Measurements from ENCODE around the gene CEP104. TPM values are rescaled to one million over a fixed set of nuclear protein-coding genes. Genes with fewer than 3 reads are reported as not detected.

The CEP104 gene
- total and polyA plus RNA-seq, 9 of the 15 experiments (the other 6 are each of a cell fraction or from before 2014, with no cell fraction given) = 11.2 to 63.4 (median 42.6) TPM

GRCh38 chr1:3779265-3779911 lies 77.6 kb downstream of the CEP104 start:
- WGBS (ENCODE audit: insufficient coverage, low coverage, missing lambda C conversion rate) = 92% methylated on average over 23 of the region's 23 CpGs
- H3K27ac ChIP-seq (ENCODE audit: extremely low read depth, low read depth, low read length) = no peak overlapping the region
- H3K27me3 ChIP-seq (ENCODE audit: control insufficient read depth in 2 of 2, insufficient read depth in 2 of 2, low read length in 2 of 2) = no peaks in the 10 kb centered on the region
- peak overlapping the region in 1 of 2 experiments; percentile 53; a peak in 1 of 4 replicates for H3K9ac ChIP-seq (ENCODE audit: insufficient read depth in 1 of 2, low read depth in 2 of 2, low read length in 2 of 2)
- intact Hi-C loops (cut with micrococcal nuclease) = loop anchor here (5.0 kb wide), 1 partner anchor 78 kb away; the partner anchor contains the start of genes CEP104 and DFFB
- in situ Hi-C loops (cut with MboI) = no loop called here
- ChIA-PET POLR2A (interaction anchor here (0.7 to 2.5 kb wide), 4 partner anchors 11 to 18 kb away, joined by 3 to 9 read pairs (median 4); no protein-coding TSS in a partner anchor), CTCF (ENCODE audit: low intra/inter-chr PET ratio) (no interaction called here)
- H3K79me2 ChIP-seq (ENCODE audit: control insufficient read depth, insufficient read depth, low read length) = peaks cover 9% of the 10 kb centered on the region
- peaks cover 66% of the 10 kb centered on the region for H3K36me3 ChIP-seq (ENCODE audit: control insufficient read depth, insufficient read depth, low read length)
- H4K20me1 ChIP-seq (replicated peaks; ENCODE audit: control insufficient read depth, insufficient read depth, low read length) = no peaks in the 10 kb centered on the region
- DNase-seq (ENCODE audit: extremely low read depth in 1 of 4, low spot score in 3 of 4) = peak in 1 of 4 experiments; percentile 28
- FAIRE-seq = no peak
- no peak overlapping the region for H2AFZ ChIP-seq (ENCODE audit: low read depth, low read length)
- H3K4me2 ChIP-seq (ENCODE audit: insufficient read depth, low read length) = no peak overlapping the region
- no TSS peak for BruUV-seq (replicated peaks)
- H3K4me1 ChIP-seq (replicated peaks in 1 of 2; ENCODE audit: control insufficient read depth in 2 of 2, insufficient read depth in 2 of 2, low read length in 2 of 2) = peaks cover 15 to 58% of the 10 kb centered on the region in 2 experiments
- no peak overlapping the region for H3K4me3 ChIP-seq
- no peaks in the 10 kb centered on the region for H3K9me3 ChIP-seq (replicated peaks; ENCODE audit: control insufficient read depth, insufficient read depth, low read depth, low read length)
- no peak for ATAC-seq
- H3K9me1 ChIP-seq (ENCODE audit: control insufficient read depth, insufficient read depth, low read length) = peaks cover 5% of the 10 kb centered on the region
- TF ChIP-seq PHF20 (IDR thresholded peaks at IDR 0.05; ENCODE audit: partially characterized antibody) = no peak
- TF ChIP-seq POU5F1 (IDR thresholded peaks at IDR 0.05; ENCODE audit: borderline replicate concordance, low read depth, low read length, partially characterized antibody) = no peak
- peak; percentile 29 for TF ChIP-seq SUPT5H (IDR thresholded peaks at IDR 0.05)
- peak; percentile 78 for TF ChIP-seq SNRNP70 (optimal IDR thresholded peaks at IDR 0.05; ENCODE audit: low read depth, low read length)
- no peak for TF ChIP-seq ZNF217 (CRISPR knock-in tag; IDR thresholded peaks at IDR 0.05)
- TF ChIP-seq HNRNPLL (IDR thresholded peaks at IDR 0.05; ENCODE audit: low read depth, low read length, poor library complexity, severe bottlenecking) = peak; percentile 24
- 0 out of 2 replicates have a peak, but pooled peaks have one; percentile 50 for TF ChIP-seq TAF15 (IDR thresholded peaks at IDR 0.05; ENCODE audit: low read depth, low read length)
- TF ChIP-seq E2F6 (IDR thresholded peaks at IDR 0.05; ENCODE audit: borderline replicate concordance in 1 of 2, extremely low read depth in 1 of 2, insufficient read depth in 1 of 2, insufficient read length in 1 of 2, low read depth in 1 of 2, low read length in 1 of 2, poor library complexity in 1 of 2, severe bottlenecking in 1 of 2) = peak; percentile 1 to 2
- TF ChIP-seq SIRT6 (IDR thresholded peaks at IDR 0.05; ENCODE audit: low read depth, low read length) = peak; percentile 32
- no peak for TF ChIP-seq MYC (IDR thresholded peaks at IDR 0.05; ENCODE audit: low read depth, low read length)
- 0 out of 2 replicates have a peak, but pooled peaks have one; percentile 13 for TF ChIP-seq MYC (CRISPR knock-in tag; IDR thresholded peaks at IDR 0.05; ENCODE audit: borderline replicate concordance, low read depth)
- TF ChIP-seq ZNF184 (CRISPR knock-in tag; IDR thresholded peaks at IDR 0.05) = no peak
- no peak for TF ChIP-seq SMARCE1 (IDR thresholded peaks at IDR 0.05)
